Neural cell (in vitro differentiated cells): Measurements from ENCODE around the gene DLG2. TPM values are rescaled to one million over a fixed set of nuclear protein-coding genes. Genes with fewer than 3 reads are reported as not detected.

Experiments
- H2AFZ ChIP-seq: fragments of 200-600, 300-800 bp; sonication (generic), shearing (Covaris generic); 2 replicates; pipeline ENCODE4 v1.6.0; 2014; ENCODE audit warnings: low read depth, mild to moderate bottlenecking, antibody characterized with exemption, low read length, moderate library complexity
- H3F3A ChIP-seq: fragments of 200-600 bp; shearing (Covaris generic); 2 replicates; pipeline ENCODE4 v1.6.1; 2016; ENCODE audit warnings: mild to moderate bottlenecking, moderate library complexity, mixed read lengths, antibody characterized with exemption, low read length; ENCODE audit not compliant: insufficient read depth, poor library complexity, severe bottlenecking
- H3K27ac ChIP-seq: fragments of 200-600, 300-800 bp; sonication (generic), shearing (Covaris generic); 2 replicates; pipeline ENCODE4 v1.5.1; 2014; ENCODE audit warnings: mild to moderate bottlenecking, low read length, moderate library complexity
- H3K27me3 ChIP-seq: fragments of 300-800, 200-600 bp; sonication (generic), shearing (Covaris generic); 2 replicates; pipeline ENCODE4 v1.6.0; 2014; ENCODE audit warnings: mild to moderate bottlenecking, low read depth, low read length, moderate library complexity; ENCODE audit not compliant: insufficient read depth
- H3K36me3 ChIP-seq: fragments of 300-800, 200-600 bp; sonication (generic), shearing (Covaris generic); 2 replicates; pipeline ENCODE4 v1.5.1; 2014; ENCODE audit warnings: mild to moderate bottlenecking, antibody characterized with exemption, low read length, moderate library complexity; ENCODE audit not compliant: insufficient read depth
- H3K4me2 ChIP-seq: fragments of 300-800, 200-600 bp; sonication (generic), shearing (Covaris generic); 2 replicates; pipeline ENCODE4 v1.6.0; 2014; ENCODE audit warnings: mild to moderate bottlenecking, low read length
- H3K4me3 ChIP-seq: fragments of 300-800, 200-600 bp; sonication (generic), shearing (Covaris generic); 2 replicates; pipeline ENCODE4 v1.5.1; 2014; ENCODE audit warnings: mild to moderate bottlenecking, low read length, moderate library complexity
- H3K79me2 ChIP-seq: fragments of 200-600 bp; shearing (Covaris generic); replicated peaks from 2 replicates; pipeline ENCODE4 v1.6.0; 2014; ENCODE audit warnings: mild to moderate bottlenecking, low read length, moderate library complexity; ENCODE audit not compliant: insufficient read depth
- H3K9ac ChIP-seq: fragments of 300-800, 200-600 bp; sonication (generic), shearing (Covaris generic); 2 replicates; pipeline ENCODE4 v1.6.1; 2016; ENCODE audit warnings: mild to moderate bottlenecking, low read length, mixed read lengths
- H3K9me2 ChIP-seq: fragments of 200-600 bp; shearing (Covaris generic); 2 replicates; pipeline ENCODE4 v1.6.1; 2016; ENCODE audit warnings: mild to moderate bottlenecking, low read length, mixed read lengths; ENCODE audit not compliant: insufficient read depth
- H3K9me3 ChIP-seq: fragments of 200-600, 300-800 bp; sonication (generic), shearing (Covaris generic); 2 replicates; pipeline ENCODE4 v1.6.1; 2016; ENCODE audit warnings: mild to moderate bottlenecking, mixed run types, low read length, moderate library complexity, mixed read lengths
- H4K20me1 ChIP-seq: fragments of 200-600 bp; shearing (Covaris generic); 2 replicates; pipeline ENCODE4 v1.6.1; 2016; ENCODE audit warnings: mild to moderate bottlenecking, mixed run types; ENCODE audit not compliant: insufficient read depth
- EP300 ChIP-seq: fragments of 450-650 bp; conservative IDR thresholded peaks from 2 replicates; pipeline ENCODE4 v1.6.1; 2014; ENCODE audit warnings: antibody characterized with exemption, mild to moderate bottlenecking, moderate library complexity; ENCODE audit not compliant: poor library complexity, severe bottlenecking
- EZH2 ChIP-seq: fragments of 200-600, 300-800 bp; shearing (Covaris generic), sonication (generic); IDR thresholded peaks from 2 replicates; pipeline ENCODE4 v1.6.1; 2014; ENCODE audit warnings: antibody characterized with exemption, low read length, borderline replicate concordance, mild to moderate bottlenecking; ENCODE audit not compliant: insufficient read depth, poor library complexity, severe bottlenecking
- MXI1 ChIP-seq: fragments of 450-650 bp; conservative IDR thresholded peaks from 2 replicates; pipeline ENCODE4 v1.6.1; 2014; ENCODE audit warnings: antibody characterized with exemption, mild to moderate bottlenecking; ENCODE audit not compliant: poor library complexity, severe bottlenecking
- POLR2AphosphoS5 ChIP-seq: IDR thresholded peaks from 2 replicates; pipeline ENCODE4 v1.6.1; 2012
- RAD21 ChIP-seq: fragments of 450-650 bp; conservative IDR thresholded peaks from 2 replicates; pipeline ENCODE4 v1.6.1; 2014; ENCODE audit warnings: antibody characterized with exemption, mild to moderate bottlenecking, moderate library complexity
- SMC3 ChIP-seq: fragments of 450-650 bp; conservative IDR thresholded peaks from 2 replicates; pipeline ENCODE4 v1.6.1; 2014; ENCODE audit warnings: antibody characterized with exemption, mild to moderate bottlenecking, moderate library complexity; ENCODE audit not compliant: poor library complexity
- TAF1 ChIP-seq: IDR thresholded peaks from 2 replicates; pipeline ENCODE4 v1.6.1; 2012; ENCODE audit warnings: low read depth
- polyA plus RNA-seq: library from polyadenylated mRNA; depleted of rRNA; stranded (reverse); fragments of >200 nt; gene quantifications from 2 replicates; pipeline ENCODE4 v1.2.3, GENCODE V29; 2014
- TF ChIP-seq, protein P1 (sequence below): IDR thresholded peaks from 2 replicates; pipeline ENCODE4 v1.6.1; 2012; ENCODE audit warnings: borderline replicate concordance
- TF ChIP-seq, protein P2 (sequence below): fragments of 450-650 bp; IDR thresholded peaks from 2 replicates; pipeline ENCODE4 v1.5.1; 2014; ENCODE audit warnings: antibody characterized with exemption, mild to moderate bottlenecking, moderate library complexity; ENCODE audit not compliant: poor library complexity, severe bottlenecking

The DLG2 gene
- polyA plus RNA-seq, 1 donor from 2014 or later: 179 TPM

DNA sequence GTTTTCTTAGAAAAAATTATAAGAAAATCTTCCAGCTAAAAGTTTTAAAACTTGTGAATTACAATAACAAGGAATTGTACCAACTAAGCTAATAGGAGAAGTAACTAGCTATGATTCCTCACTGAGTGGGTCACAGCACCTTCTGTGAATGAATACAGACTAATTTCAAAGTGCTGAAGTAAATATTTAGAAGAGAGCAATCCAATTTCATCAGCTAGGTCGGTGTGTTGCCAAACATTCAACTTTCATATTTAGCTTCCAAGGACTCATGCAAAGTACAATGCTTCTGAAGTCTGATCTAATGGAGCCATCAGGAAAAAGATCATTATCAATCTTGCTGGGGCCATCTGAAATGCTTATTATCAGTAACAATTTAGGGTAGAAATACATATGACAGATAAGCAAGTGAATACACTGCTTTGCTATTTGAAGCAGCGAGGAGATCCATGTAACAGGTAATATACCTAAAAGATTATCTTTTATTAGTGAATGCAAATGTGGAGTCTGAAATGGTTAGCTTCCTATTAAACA, 1590.4 kb downstream of the DLG2 start:
- Histone ChIP-seq H3K36me3 (no peaks in the 10 kb centered on the region), H3K9me3 (no peaks in the 10 kb centered on the region), H3K79me2 (no peaks in the 10 kb centered on the region), H3K4me3 (no peak overlapping the region), H3K27ac (no peak overlapping the region), H3K9me2 (no peaks in the 10 kb centered on the region), H3K4me2 (no peak overlapping the region), H2AFZ (no peak overlapping the region), H3K27me3 (no peaks in the 10 kb centered on the region), H3F3A (no peaks in the 10 kb centered on the region), H4K20me1 (no peaks in the 10 kb centered on the region), H3K9ac (no peak overlapping the region)
- TF ChIP-seq, protein P1, sequence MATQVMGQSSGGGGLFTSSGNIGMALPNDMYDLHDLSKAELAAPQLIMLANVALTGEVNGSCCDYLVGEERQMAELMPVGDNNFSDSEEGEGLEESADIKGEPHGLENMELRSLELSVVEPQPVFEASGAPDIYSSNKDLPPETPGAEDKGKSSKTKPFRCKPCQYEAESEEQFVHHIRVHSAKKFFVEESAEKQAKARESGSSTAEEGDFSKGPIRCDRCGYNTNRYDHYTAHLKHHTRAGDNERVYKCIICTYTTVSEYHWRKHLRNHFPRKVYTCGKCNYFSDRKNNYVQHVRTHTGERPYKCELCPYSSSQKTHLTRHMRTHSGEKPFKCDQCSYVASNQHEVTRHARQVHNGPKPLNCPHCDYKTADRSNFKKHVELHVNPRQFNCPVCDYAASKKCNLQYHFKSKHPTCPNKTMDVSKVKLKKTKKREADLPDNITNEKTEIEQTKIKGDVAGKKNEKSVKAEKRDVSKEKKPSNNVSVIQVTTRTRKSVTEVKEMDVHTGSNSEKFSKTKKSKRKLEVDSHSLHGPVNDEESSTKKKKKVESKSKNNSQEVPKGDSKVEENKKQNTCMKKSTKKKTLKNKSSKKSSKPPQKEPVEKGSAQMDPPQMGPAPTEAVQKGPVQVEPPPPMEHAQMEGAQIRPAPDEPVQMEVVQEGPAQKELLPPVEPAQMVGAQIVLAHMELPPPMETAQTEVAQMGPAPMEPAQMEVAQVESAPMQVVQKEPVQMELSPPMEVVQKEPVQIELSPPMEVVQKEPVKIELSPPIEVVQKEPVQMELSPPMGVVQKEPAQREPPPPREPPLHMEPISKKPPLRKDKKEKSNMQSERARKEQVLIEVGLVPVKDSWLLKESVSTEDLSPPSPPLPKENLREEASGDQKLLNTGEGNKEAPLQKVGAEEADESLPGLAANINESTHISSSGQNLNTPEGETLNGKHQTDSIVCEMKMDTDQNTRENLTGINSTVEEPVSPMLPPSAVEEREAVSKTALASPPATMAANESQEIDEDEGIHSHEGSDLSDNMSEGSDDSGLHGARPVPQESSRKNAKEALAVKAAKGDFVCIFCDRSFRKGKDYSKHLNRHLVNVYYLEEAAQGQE: no peak
- TF ChIP-seq, protein P2, sequence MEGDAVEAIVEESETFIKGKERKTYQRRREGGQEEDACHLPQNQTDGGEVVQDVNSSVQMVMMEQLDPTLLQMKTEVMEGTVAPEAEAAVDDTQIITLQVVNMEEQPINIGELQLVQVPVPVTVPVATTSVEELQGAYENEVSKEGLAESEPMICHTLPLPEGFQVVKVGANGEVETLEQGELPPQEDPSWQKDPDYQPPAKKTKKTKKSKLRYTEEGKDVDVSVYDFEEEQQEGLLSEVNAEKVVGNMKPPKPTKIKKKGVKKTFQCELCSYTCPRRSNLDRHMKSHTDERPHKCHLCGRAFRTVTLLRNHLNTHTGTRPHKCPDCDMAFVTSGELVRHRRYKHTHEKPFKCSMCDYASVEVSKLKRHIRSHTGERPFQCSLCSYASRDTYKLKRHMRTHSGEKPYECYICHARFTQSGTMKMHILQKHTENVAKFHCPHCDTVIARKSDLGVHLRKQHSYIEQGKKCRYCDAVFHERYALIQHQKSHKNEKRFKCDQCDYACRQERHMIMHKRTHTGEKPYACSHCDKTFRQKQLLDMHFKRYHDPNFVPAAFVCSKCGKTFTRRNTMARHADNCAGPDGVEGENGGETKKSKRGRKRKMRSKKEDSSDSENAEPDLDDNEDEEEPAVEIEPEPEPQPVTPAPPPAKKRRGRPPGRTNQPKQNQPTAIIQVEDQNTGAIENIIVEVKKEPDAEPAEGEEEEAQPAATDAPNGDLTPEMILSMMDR: no peak
- TF ChIP-seq SMC3: no peak
- TF ChIP-seq EZH2: no peak
- TF ChIP-seq TAF1: no peak
- TF ChIP-seq POLR2AphosphoS5: no peak
- no peak for TF ChIP-seq RAD21
- no peak for TF ChIP-seq MXI1

DNA sequence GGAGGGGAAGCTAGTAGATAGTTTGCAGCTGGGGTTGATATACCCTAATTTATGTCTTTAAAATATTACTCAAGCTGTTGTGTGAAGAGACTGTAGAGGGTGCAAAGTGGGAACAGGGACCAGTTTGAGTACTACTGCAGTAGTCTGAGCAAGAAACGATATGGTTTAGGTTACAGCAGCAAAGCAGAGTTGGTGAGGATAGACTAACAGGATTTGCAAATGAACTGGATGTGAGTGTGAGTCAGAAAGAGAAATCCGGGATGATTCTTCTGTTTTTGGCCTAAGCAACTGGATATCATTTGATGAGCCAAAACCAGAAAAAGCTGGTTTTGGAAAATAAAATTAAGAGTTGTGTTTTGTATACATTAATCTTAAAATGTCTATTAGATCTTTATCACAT, 1591.5 kb downstream of the DLG2 start:
- no peak overlapping the region for H3K9ac ChIP-seq
- H3K27ac ChIP-seq: no peak overlapping the region
- H4K20me1 ChIP-seq: no peaks in the 10 kb centered on the region
- no peaks in the 10 kb centered on the region for H3K9me3 ChIP-seq
- H3K36me3 ChIP-seq: no peaks in the 10 kb centered on the region
- no peak overlapping the region for H2AFZ ChIP-seq
- no peaks in the 10 kb centered on the region for H3K27me3 ChIP-seq
- no peaks in the 10 kb centered on the region for H3K79me2 ChIP-seq
- no peak overlapping the region for H3K4me3 ChIP-seq
- TF ChIP-seq SMC3: no peak
- TF ChIP-seq MXI1: no peak
- no peak for TF ChIP-seq EP300
- no peak for TF ChIP-seq EZH2
- TF ChIP-seq TAF1: no peak
- TF ChIP-seq RAD21: no peak
- TF ChIP-seq, protein P1: no peak
- no peak for TF ChIP-seq POLR2AphosphoS5
- TF ChIP-seq, protein P2: no peak
- no peak overlapping the region for H3K4me2 ChIP-seq
- H3K9me2 ChIP-seq: no peaks in the 10 kb centered on the region
- no peaks in the 10 kb centered on the region for H3F3A ChIP-seq
